ENCODE results near the gene N4BP3.

N4BP3 gene

GRCh38 chr5:178111925-178112324, 1.4 kb upstream of the N4BP3 start:
- FAIRE-seq (no peak), DNase-seq (ENCODE audit: insufficient read length, low spot score) (no peak)
- no peak for TF ChIP-seq POLR2A (IDR thresholded peaks at IDR 0.05; ENCODE audit: low read depth, low read length)

GRCh38 chr5:178112545-178112944, 787 bp upstream of the N4BP3 start:
- no peak for TF ChIP-seq POLR2A (IDR thresholded peaks at IDR 0.05; ENCODE audit: low read depth, low read length)
- DNase-seq (ENCODE audit: insufficient read length, low spot score) (no peak), FAIRE-seq (no peak)

- DNase-seq (ENCODE audit: insufficient read length, low spot score) (no peak), FAIRE-seq (no peak)
- TF ChIP-seq POLR2A (IDR thresholded peaks at IDR 0.05; ENCODE audit: low read depth, low read length) = no peak
These were observed 551 bp downstream of the N4BP3 start for GRCh38 chr5:178113841-178114324.

GRCh38 chr5:178114325-178115135, 1.2 kb downstream of the N4BP3 start:
- FAIRE-seq (no peak), DNase-seq (ENCODE audit: insufficient read length, low spot score) (no peak)
- TF ChIP-seq POLR2A (IDR thresholded peaks at IDR 0.05; ENCODE audit: low read depth, low read length) = no peak

- FAIRE-seq = no peak
- DNase-seq (ENCODE audit: insufficient read length, low spot score) = no peak
- no peak for TF ChIP-seq POLR2A (IDR thresholded peaks at IDR 0.05; ENCODE audit: low read depth, low read length)
These were observed 1.9 kb downstream of the N4BP3 start for GRCh38 chr5:178115136-178115813.

- DNase-seq (ENCODE audit: insufficient read length, low spot score) = no peak
- FAIRE-seq = no peak
- TF ChIP-seq POLR2A (IDR thresholded peaks at IDR 0.05; ENCODE audit: low read depth, low read length) = no peak
These were observed 2.4 kb downstream of the N4BP3 start for GRCh38 chr5:178115814-178116142.

GRCh38 chr5:178116143-178116885, 3.0 kb downstream of the N4BP3 start:
- DNase-seq (ENCODE audit: insufficient read length, low spot score) (no peak), FAIRE-seq (no peak)
- TF ChIP-seq POLR2A (IDR thresholded peaks at IDR 0.05; ENCODE audit: low read depth, low read length) = no peak

DNA sequence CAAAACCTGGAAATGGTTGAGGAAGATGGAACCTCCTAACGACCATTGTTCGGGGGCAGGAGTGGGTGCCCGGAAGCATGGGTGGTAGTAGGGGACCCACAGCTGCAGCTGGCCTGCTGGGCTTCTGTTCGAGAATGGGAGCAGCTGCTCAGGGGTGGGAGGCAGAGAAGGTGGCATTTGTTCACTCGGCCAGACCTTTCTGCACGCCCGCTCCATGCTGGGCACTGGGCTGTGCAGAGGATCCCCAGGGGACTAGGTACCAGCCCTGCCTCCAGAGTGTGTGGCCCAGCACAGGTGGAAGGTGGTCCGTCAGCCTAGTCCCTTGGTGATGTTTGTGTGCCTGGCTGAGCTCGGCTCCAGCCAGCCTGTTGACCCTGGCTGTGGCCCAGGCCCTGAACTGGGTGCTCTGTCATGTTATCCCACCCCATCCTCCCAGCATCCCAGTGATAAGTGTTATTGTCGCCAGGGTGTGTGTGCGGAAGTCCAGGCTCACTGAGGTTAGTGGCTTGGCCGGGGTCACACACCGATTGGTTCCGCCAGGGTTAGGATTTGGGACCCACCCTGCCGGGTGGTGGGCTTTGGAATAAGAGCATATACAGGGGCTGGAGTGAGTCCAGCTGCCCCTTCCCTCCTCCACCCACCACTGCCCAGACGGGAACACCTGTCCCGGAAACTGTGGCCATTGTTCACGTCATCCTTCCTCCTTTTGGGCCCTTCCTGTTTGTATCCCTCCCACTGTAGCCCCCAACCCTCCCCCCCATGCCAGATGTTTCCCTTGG, 4.8 kb downstream of the N4BP3 start:
- no peak for DNase-seq (ENCODE audit: insufficient read length, low spot score)
- no peak for FAIRE-seq
- TF ChIP-seq POLR2A (IDR thresholded peaks at IDR 0.05; ENCODE audit: low read depth, low read length) = no peak

GRCh38 chr5:178119915-178120606, 6.7 kb downstream of the N4BP3 start:
- DNase-seq (ENCODE audit: insufficient read length, low spot score) = no peak
- no peak for TF ChIP-seq POLR2A (IDR thresholded peaks at IDR 0.05; ENCODE audit: low read depth, low read length)
- FAIRE-seq = no peak

- peak; percentile 88 for DNase-seq (ENCODE audit: insufficient read length, low spot score)
- no peak for FAIRE-seq
These were observed 7.5 kb downstream of the N4BP3 start for GRCh38 chr5:178120607-178121357.

GRCh38 chr5:178121391-178122276, 8.3 kb downstream of the N4BP3 start:
- FAIRE-seq (no peak), DNase-seq (ENCODE audit: insufficient read length, low spot score) (no peak)
- TF ChIP-seq POLR2A (IDR thresholded peaks at IDR 0.05; ENCODE audit: low read depth, low read length) = no peak

More at GRCh38 chr5:178120607-178121357, 7.5 kb downstream of the N4BP3 start:
- TF ChIP-seq POLR2A (IDR thresholded peaks at IDR 0.05; ENCODE audit: low read depth, low read length) = no peak

Measured in H54 (cell line).